ENCODE results near the gene PBXIP1.

DNA sequence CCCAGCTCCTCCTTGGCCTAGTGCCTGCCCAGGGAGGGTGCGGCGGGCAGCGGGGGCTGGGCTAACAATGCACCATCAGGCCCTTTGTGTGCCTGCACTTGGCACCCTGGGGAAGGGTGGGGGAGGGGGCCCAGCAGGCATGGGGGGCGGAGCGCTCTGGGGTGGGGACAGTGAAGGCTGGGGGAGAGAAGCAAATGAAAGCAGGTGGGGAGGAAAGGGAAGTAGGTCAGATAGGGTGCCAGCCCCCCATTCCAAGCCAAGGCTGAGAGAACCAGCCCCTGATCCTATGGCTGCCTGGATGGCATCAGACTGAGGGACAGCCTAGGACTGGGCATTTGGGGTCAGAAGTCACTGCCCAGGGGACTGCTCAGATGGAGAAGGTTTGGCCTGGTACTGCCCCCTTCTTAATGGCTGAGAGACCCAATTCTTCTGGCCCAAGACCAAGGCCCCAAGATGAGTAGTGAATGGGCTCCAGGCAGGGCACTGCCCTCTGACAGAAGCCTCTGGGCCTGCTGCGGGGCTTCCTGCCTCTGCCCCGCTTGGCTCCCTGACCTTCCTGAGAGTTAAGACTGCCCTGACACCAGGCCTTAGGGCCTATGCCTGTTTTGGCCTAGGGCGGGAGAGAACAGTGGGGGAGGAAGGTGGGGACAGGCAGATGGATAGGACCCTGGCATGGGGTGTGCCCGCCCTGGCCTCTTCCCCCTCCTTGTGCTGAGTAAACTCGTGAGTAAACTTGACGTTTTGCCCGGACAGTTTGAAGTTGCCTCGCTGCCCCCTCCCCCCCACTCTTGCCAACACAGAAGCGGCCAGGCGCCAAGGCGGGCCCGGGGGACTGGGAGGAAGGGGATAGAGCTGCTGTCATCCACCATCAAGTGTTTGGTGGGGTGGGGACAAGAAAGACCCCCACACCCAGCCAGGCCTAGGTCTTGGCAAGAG lies 49.4 kb upstream of the PBXIP1 start:
- TF ChIP-seq, protein P1, sequence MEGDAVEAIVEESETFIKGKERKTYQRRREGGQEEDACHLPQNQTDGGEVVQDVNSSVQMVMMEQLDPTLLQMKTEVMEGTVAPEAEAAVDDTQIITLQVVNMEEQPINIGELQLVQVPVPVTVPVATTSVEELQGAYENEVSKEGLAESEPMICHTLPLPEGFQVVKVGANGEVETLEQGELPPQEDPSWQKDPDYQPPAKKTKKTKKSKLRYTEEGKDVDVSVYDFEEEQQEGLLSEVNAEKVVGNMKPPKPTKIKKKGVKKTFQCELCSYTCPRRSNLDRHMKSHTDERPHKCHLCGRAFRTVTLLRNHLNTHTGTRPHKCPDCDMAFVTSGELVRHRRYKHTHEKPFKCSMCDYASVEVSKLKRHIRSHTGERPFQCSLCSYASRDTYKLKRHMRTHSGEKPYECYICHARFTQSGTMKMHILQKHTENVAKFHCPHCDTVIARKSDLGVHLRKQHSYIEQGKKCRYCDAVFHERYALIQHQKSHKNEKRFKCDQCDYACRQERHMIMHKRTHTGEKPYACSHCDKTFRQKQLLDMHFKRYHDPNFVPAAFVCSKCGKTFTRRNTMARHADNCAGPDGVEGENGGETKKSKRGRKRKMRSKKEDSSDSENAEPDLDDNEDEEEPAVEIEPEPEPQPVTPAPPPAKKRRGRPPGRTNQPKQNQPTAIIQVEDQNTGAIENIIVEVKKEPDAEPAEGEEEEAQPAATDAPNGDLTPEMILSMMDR (conservative IDR thresholded peaks at IDR 0.05; ENCODE audit: low read length): no peak
- no peak for TF ChIP-seq EZH2phosphoT487 (IDR thresholded peaks at IDR 0.05; ENCODE audit: borderline replicate concordance, low read depth, low read length)

All from OCI-LY7 (cell line).